ENCODE results near the gene PGP.

GRCh38 chr16:2195322-2196161 is 19.1 kb downstream of the PGP start:
- no peak for TF ChIP-seq CTCF (IDR thresholded peaks at IDR 0.05 in 2 of 3, conservative IDR thresholded peaks at IDR 0.05 in 1 of 3; ENCODE audit: borderline replicate concordance in 1 of 3, insufficient read depth in 1 of 3, low read depth in 2 of 3, low read length in 2 of 3)
- TF ChIP-seq YY1 (IDR thresholded peaks at IDR 0.05; ENCODE audit: extremely low read depth, insufficient replicate concordance, low read depth, low read length) = no peak
- no peak for TF ChIP-seq POLR2AphosphoS5 (IDR thresholded peaks at IDR 0.05; ENCODE audit: low read depth, low read length)
- TF ChIP-seq ATF3 (IDR thresholded peaks at IDR 0.05) = no peak
- no peak for TF ChIP-seq REST (IDR thresholded peaks at IDR 0.05; ENCODE audit: low read depth)
- TF ChIP-seq EZH2 (IDR thresholded peaks at IDR 0.05) = no peak
- TF ChIP-seq EZH2phosphoT487 (IDR thresholded peaks at IDR 0.05; ENCODE audit: borderline replicate concordance) = no peak
- TF ChIP-seq POLR2A (IDR thresholded peaks at IDR 0.05; ENCODE audit: borderline replicate concordance, extremely low read depth, insufficient read depth, insufficient read length) = no peak
- TF ChIP-seq TCF7L2 (IDR thresholded peaks at IDR 0.05; ENCODE audit: borderline replicate concordance, extremely low read depth, insufficient read depth, insufficient read length) = no peak
- TF ChIP-seq RAD21 (IDR thresholded peaks at IDR 0.05; ENCODE audit: low read depth) = no peak
- TF ChIP-seq CEBPB (IDR thresholded peaks at IDR 0.05; ENCODE audit: low read depth) = no peak
